ENCODE data around the gene PACRG. TPM values are rescaled to one million over a fixed set of nuclear protein-coding genes. Genes with fewer than 3 reads are reported as not detected.

PACRG gene
- polyA plus RNA-seq, 1 of the 3 experiments (the other 2 are of a cell fraction) = 0.56 TPM

GRCh38 chr6:162973151-162973872 lies 245.5 kb downstream of the PACRG start:
- H3K4me3 ChIP-seq (ENCODE audit: low read depth in 2 of 2, low read length in 1 of 2) = no peak overlapping the region
- H3K79me2 ChIP-seq (ENCODE audit: insufficient read depth) = no peaks in the 10 kb centered on the region
- ChIA-PET CTCF (interaction anchor here (0.7 to 1.4 kb wide), 2 partner anchors 15 to 55 kb away, joined by 3 read pairs; no protein-coding TSS in a partner anchor), POLR2A (no interaction called here)
- no peaks in the 10 kb centered on the region for H3K36me3 ChIP-seq (replicated peaks in 1 of 2; ENCODE audit: control insufficient read depth in 1 of 2, insufficient read depth in 2 of 2, low read length in 1 of 2)
- H2AFZ ChIP-seq (ENCODE audit: low read depth) = no peak overlapping the region
- TF ChIP-seq ELF1 (IDR thresholded peaks at IDR 0.05) (no peak), TAF1 (IDR thresholded peaks at IDR 0.05; ENCODE audit: borderline replicate concordance, low read depth, low read length) (no peak), TCF12 (IDR thresholded peaks at IDR 0.05) (no peak), RAD21 (IDR thresholded peaks at IDR 0.05; ENCODE audit: low read length) (no peak), JUND (IDR thresholded peaks at IDR 0.05) (no peak), RFX5 (IDR thresholded peaks at IDR 0.05; ENCODE audit: low read length) (no peak), FOXM1 (IDR thresholded peaks at IDR 0.05; ENCODE audit: low read depth) (no peak), TEAD4 (IDR thresholded peaks at IDR 0.05; ENCODE audit: borderline replicate concordance, insufficient read depth) (no peak)
- TF ChIP-seq, protein P1, sequence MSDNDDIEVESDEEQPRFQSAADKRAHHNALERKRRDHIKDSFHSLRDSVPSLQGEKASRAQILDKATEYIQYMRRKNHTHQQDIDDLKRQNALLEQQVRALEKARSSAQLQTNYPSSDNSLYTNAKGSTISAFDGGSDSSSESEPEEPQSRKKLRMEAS (IDR thresholded peaks at IDR 0.05; ENCODE audit: low read depth) = no peak
- TF ChIP-seq, protein P2, sequence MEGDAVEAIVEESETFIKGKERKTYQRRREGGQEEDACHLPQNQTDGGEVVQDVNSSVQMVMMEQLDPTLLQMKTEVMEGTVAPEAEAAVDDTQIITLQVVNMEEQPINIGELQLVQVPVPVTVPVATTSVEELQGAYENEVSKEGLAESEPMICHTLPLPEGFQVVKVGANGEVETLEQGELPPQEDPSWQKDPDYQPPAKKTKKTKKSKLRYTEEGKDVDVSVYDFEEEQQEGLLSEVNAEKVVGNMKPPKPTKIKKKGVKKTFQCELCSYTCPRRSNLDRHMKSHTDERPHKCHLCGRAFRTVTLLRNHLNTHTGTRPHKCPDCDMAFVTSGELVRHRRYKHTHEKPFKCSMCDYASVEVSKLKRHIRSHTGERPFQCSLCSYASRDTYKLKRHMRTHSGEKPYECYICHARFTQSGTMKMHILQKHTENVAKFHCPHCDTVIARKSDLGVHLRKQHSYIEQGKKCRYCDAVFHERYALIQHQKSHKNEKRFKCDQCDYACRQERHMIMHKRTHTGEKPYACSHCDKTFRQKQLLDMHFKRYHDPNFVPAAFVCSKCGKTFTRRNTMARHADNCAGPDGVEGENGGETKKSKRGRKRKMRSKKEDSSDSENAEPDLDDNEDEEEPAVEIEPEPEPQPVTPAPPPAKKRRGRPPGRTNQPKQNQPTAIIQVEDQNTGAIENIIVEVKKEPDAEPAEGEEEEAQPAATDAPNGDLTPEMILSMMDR (IDR thresholded peaks at IDR 0.05) = no peak
- no peaks in the 10 kb centered on the region for H4K20me1 ChIP-seq (ENCODE audit: insufficient read depth)
- H3K9me3 ChIP-seq = no peaks in the 10 kb centered on the region
- H3K4me1 ChIP-seq (ENCODE audit: control insufficient read depth in 1 of 2, insufficient read depth in 2 of 2, low read depth in 1 of 2, low read length in 1 of 2) = no peaks in the 10 kb centered on the region; a peak in 2 of 4 replicates
- H3K4me2 ChIP-seq = no peak overlapping the region
- no peaks in the 10 kb centered on the region for H3F3A ChIP-seq (replicated peaks; ENCODE audit: insufficient read depth)
- no peak overlapping the region for H3K27ac ChIP-seq (ENCODE audit: low read depth in 2 of 2, low read length in 1 of 2)
- H3K9ac ChIP-seq = no peak overlapping the region
- H3K27me3 ChIP-seq (ENCODE audit: insufficient read depth) = no peaks in the 10 kb centered on the region
- DNase-seq = no peak
- WGBS (ENCODE audit: low lambda C conversion rate) = 77% methylated on average over 4 of the region's 7 CpGs
- no peaks in the 10 kb centered on the region for H3K9me2 ChIP-seq

DNA sequence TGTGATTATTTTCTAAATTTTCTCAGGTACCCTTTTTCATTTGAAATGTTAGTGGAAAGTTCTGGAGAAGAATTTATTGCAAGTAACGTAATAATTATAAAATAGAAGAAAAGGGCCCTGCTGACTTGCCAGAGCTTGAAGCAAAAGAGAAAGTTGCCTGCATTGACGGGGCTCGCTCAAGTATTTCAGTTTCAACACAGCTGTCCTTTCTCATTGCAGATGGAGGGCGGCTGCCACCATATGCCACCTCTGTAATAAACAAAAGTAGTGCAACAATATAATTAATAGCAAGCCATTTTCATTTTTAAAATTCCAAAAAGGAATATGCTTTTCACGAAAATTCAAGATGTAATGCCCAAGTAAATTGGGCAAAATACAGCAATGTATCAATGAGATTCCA lies 246.2 kb downstream of the PACRG start:
- WGBS (ENCODE audit: low lambda C conversion rate) = 78% methylated on average over 5 of the region's 5 CpGs
- no peaks in the 10 kb centered on the region for H3K9me3 ChIP-seq
- no peak overlapping the region for H3K4me3 ChIP-seq (ENCODE audit: low read depth in 2 of 2, low read length in 1 of 2)
- H2AFZ ChIP-seq (ENCODE audit: low read depth) = no peak overlapping the region
- no peaks in the 10 kb centered on the region for H3K79me2 ChIP-seq (ENCODE audit: insufficient read depth)
- TF ChIP-seq RAD21 (IDR thresholded peaks at IDR 0.05; ENCODE audit: low read length) (no peak), USF2 (IDR thresholded peaks at IDR 0.05; ENCODE audit: borderline replicate concordance, low read depth, low read length) (no peak), GABPA (IDR thresholded peaks at IDR 0.05; ENCODE audit: low read depth) (no peak), NRF1 (IDR thresholded peaks at IDR 0.05; ENCODE audit: low read depth, low read length) (no peak), GATA2 (CRISPR knock-in tag; IDR thresholded peaks at IDR 0.05) (no peak), TCF12 (IDR thresholded peaks at IDR 0.05) (no peak), YY1 (IDR thresholded peaks at IDR 0.05; ENCODE audit: low read depth) (no peak), USF1 (IDR thresholded peaks at IDR 0.05; ENCODE audit: borderline replicate concordance, low read depth) (no peak), RCOR1 (IDR thresholded peaks at IDR 0.05; ENCODE audit: low read length) (no peak)
- TF ChIP-seq, protein P3, sequence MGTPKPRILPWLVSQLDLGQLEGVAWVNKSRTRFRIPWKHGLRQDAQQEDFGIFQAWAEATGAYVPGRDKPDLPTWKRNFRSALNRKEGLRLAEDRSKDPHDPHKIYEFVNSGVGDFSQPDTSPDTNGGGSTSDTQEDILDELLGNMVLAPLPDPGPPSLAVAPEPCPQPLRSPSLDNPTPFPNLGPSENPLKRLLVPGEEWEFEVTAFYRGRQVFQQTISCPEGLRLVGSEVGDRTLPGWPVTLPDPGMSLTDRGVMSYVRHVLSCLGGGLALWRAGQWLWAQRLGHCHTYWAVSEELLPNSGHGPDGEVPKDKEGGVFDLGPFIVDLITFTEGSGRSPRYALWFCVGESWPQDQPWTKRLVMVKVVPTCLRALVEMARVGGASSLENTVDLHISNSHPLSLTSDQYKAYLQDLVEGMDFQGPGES (IDR thresholded peaks at IDR 0.05; ENCODE audit: low read depth, low read length) = no peak
- no peaks in the 10 kb centered on the region for H3K27me3 ChIP-seq (ENCODE audit: insufficient read depth)
- no peak overlapping the region for H3K4me2 ChIP-seq
- H3K9me2 ChIP-seq = no peaks in the 10 kb centered on the region
- no peak overlapping the region for H3K9ac ChIP-seq
- H3K4me1 ChIP-seq (ENCODE audit: control insufficient read depth in 1 of 2, insufficient read depth in 2 of 2, low read depth in 1 of 2, low read length in 1 of 2) = no peaks in the 10 kb centered on the region; a peak in 2 of 4 replicates
- H3K36me3 ChIP-seq (replicated peaks in 1 of 2; ENCODE audit: control insufficient read depth in 1 of 2, insufficient read depth in 2 of 2, low read length in 1 of 2) = no peaks in the 10 kb centered on the region
- ChIA-PET CTCF (interaction anchor here (0.6 to 1.4 kb wide), 3 partner anchors 15 to 106 kb away, joined by 3 read pairs; no protein-coding TSS in a partner anchor), POLR2A (no interaction called here)
- H3K27ac ChIP-seq (ENCODE audit: low read depth in 2 of 2, low read length in 1 of 2) = no peak overlapping the region
- H3F3A ChIP-seq (replicated peaks; ENCODE audit: insufficient read depth) = no peaks in the 10 kb centered on the region
- no peaks in the 10 kb centered on the region for H4K20me1 ChIP-seq (ENCODE audit: insufficient read depth)
- no peak for DNase-seq
